ENCODE measurements around the gene SCRN2. TPM values are rescaled to one million over a fixed set of nuclear protein-coding genes. Genes with fewer than 3 reads are reported as not detected.

The SCRN2 gene
- total RNA-seq, 1 donor from 2014 or later, result 32.1 TPM

DNA sequence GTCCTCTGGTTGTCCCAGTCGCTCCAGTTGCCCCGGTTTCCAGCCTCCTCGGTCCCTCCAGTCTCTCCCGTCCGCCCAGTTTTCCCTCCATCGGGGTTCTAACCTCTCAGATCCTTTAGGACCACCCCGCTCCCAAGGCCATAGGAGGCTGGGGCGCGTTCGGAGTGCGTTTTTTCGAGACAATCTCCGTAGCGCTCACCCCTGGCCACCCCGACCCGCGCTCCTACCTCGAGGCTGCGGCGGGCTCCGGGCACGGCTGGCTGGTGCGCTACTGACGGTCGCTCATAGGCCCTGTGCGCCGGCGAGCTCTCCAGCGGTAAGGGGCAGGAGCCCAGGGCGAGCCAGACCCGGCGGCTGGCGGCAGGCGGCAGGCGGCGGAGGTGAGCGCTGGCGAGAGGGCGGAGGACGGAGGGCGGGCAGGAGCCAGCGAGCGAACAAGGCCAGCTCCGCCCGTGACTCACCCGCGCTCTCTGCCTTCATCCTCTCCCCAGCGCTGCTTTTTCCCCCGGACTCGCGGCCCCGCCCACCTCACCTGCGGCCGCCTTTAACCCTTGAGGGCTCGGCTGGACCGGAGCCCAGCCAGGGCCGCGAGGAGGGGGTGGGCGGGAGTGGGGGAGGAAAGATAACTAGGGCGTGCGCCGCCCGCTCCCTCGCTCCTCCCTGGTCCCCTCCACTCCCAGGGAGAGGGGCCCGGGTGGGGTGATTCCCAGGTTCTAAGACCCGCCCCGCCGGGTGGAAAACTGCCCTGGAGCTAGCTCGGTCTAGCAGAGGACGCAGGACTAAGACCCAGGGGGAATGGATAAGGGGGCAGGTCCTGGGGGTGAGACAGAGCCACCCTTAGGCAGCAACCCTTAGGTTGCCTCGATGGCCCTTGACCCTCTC, 9.9 kb upstream of the SCRN2 start, which contains the start of gene SP6:
Gene SP6, minus strand, starts transcription at position 472 of the 882 bp plus-strand sequence. CDS start 2,734 bp downstream, outside the sequence.
- intact Hi-C loops (cut with DNase I), result no loop called here
- no peak for DNase-seq (ENCODE audit: low spot score)

DNA sequence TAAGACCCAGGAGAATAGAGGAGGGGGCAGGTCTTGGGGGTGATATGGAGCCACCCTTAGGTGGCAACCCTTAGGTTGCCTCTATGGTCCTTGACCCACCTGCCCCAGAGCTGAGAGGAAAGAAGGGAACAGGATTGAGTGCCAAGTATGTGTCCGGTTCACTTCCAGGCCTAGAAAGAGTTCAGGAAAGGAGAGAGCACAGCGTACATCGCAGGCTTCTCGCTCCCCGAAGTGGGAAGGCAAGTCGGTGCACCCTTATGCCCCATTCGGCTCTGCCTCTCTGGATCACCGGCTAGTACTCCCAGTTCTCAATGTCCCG, 9.3 kb upstream of the SCRN2 start:
- intact Hi-C loops (cut with DNase I), result no loop called here
- DNase-seq (ENCODE audit: low spot score), result no peak

DNA sequence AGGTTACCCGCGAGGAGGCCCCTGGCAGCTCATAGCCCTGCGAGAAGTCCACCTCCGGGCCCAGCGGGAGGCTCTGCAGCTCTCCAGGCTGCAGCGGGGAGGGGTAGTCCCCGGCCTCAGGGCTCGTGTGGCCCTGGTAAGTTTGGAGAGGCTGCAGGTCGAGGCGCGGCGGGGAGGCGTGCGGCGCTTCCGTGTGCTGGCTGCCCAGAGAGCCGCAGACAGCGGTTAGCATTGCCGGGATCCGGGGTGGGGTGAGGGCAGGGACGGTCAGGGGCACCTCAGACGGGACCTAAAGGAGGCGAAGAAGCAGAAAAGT, 7.1 kb upstream of the SCRN2 start:
- no peak for DNase-seq (ENCODE audit: low spot score)
- intact Hi-C loops (cut with DNase I), result no loop called here

DNA sequence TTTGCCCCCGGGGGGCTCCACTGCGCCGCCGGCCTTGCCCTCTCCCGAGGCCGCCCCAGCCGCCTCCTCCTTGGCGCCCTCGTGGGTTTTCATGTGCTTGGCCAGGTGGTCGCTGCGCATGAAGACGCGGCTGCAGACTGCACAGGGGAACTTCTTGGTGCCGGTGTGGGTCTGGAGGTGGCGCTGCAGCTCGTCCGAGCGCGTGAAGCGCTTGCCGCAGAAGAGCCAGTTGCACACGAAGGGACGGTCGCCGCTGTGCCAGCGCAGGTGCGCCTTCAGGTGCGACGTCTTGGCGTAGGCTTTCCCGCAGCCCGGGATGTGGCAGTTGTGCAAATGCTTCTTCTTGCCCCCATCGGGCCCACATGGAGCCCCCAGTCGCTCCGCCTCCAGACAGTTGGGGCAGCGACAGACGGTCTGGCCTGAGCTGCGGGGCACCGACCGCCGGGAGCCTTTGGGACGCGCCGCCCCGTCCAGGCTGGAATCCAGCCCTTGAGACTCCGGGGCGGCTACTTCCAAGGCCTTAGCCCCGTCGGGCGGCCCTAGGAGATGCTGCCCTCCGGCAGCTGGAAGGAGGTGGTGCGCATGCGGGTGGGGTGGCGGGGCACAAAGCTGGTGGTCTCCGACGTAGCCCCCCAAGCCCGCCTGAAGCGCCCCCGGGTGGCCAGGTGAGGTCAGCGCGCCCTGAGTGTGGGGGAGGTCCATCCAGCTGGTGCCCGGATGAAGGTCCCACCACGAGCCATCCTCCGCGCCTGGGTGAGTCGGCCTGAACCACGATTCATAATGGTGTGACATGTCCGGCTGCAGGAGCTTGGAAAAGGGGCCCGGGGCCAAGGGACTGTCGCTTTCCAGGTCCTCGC, 6.5 kb upstream of the SCRN2 start:
- intact Hi-C loops (cut with DNase I), result no loop called here
- no peak for DNase-seq (ENCODE audit: low spot score)

DNA sequence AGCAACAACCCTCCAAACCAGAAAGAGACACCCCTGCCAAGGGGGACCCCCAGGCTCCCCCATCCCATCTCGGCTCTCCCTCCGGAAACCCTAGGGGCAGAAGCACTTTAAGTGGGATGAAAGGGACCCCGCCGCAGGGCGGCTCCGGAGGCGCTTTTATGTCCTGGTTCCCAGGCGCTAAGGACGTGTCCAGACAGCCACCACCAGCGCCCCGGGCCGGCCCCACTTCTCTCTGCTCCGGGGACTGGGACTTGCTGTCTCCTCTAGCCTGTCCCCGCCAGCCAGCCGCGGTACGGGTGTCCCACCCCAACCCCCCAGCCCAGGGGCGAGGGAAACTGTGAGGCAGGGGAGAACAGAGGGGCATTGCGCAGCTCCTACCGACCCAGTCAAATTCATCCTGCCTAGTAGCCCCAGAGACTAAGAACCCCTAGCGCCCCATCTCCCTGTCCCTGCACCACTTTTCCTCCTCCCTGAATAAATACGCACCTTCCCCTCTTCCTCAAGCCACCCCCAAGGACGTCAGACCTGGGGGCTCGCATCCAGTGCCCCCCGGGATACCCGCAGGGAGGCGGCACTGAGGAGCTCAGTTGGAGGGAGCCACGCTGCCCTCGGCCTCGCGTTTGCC, 5.8 kb upstream of the SCRN2 start:
- intact Hi-C loops (cut with DNase I), result no loop called here

DNA sequence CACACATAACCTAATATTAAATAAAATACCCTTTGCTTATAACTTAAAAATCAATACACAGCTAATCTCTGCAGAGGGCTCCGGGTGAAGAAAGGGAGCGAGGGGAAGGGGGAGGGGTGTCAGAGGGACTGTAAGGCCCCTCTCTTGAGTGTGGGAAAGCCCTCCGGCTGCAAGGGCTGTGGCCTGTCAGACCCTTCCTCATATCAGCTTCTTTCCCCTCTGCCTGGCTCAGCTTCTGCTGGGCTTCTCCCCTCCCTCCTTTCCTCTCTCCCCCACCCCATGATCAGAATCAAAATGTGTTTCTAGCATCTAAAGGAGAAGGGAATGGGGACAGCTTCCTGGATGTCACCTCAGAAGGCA, 4.6 kb upstream of the SCRN2 start:
- DNase-seq (ENCODE audit: low spot score), result no peak
- intact Hi-C loops (cut with DNase I), result no loop called here

More for the DNA sequence above, 5.8 kb upstream of the SCRN2 start:
- no peak for DNase-seq (ENCODE audit: low spot score)

DNA sequence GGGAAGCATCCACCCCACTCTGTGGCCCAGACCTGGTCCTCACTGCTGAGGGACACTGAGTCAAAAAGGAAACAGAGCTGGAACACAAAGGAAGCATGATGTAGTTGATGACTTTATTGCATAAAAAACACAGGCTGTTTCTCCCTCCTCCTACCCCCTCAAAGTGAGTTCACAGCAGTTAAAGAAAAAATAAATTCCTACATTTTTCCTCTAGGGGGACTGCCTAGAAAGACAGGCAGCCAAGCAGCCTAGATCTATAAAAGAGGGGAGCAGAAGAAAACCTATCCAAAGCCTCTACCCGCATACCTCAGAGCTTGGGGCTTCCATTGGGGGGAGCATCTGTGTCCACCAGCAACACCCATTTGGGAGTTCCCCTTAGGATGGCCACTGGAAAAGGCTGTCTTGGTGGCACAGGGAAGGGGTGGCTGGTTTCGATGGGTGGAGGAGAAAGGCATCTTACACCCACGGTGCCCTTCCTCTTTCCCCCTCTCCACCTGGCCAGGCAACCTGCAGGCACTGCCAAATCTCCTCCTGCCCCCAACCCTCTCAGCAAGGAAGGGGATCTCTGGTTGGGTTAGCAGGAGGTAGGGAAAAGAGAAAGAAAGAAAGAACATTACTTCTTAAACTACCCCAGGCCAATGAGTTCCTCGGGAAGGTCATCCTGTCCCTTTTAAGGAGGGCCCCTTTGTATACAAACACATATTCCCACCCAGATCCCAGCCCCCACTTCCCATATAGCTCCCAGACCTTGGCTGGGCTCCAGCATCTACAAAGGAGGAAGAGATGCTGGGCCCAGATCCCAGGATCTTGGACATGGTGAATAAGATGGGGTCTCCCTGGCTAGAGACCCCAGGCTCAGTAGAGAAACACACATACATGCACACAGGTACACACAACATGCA, 4.0 kb upstream of the SCRN2 start:
- DNase-seq (ENCODE audit: low spot score), result no peak
- intact Hi-C loops (cut with DNase I), result loop anchor here (5.0 kb wide), 1 partner anchor 172 kb away; no protein-coding TSS in a partner anchor

DNA sequence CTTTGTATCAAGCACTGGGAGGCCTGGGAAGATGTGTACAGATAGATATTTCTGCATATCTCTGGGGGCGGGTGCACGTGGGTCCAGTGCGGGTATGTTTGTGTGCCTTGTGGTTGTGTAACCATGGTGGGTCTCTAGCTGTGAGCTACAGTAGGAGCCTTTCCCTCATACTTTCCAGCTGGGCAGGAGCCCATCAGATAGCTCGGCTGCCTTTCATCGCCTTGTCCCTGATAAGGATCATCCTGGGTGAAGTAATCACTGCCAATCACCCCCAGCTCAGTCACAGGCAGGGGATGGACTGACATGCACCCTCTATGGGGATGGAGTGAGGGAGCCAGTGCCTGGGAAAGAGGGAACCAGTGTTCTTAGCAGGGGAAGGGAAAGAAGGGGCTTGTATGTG, 3.2 kb upstream of the SCRN2 start:
- intact Hi-C loops (cut with DNase I), result loop anchor here (5.0 kb wide), 1 partner anchor 173 kb away; no protein-coding TSS in a partner anchor
- DNase-seq (ENCODE audit: low spot score), result no peak

DNA sequence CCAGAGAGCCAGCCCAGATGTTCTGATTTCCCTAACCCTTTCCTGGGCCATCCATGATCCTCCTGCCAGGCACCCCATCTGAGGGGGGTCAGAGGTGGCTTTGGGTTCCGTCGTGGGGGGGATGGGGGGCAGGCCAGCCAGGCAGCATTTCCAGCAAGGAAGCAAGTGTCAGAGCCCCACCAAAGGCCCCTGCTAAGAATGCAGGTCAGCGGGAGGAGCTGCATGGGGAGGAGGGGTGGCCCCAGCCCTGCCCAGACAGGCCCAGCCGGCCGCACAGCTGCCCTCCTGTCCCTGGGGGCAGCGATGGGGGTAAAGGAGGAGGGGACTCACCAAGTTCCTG, 2.3 kb upstream of the SCRN2 start:
- intact Hi-C loops (cut with DNase I), result loop anchor here (2.0 to 5.0 kb wide), 2 partner anchors 105 to 174 kb away; no protein-coding TSS in a partner anchor
- no peak for DNase-seq (ENCODE audit: low spot score)

DNA sequence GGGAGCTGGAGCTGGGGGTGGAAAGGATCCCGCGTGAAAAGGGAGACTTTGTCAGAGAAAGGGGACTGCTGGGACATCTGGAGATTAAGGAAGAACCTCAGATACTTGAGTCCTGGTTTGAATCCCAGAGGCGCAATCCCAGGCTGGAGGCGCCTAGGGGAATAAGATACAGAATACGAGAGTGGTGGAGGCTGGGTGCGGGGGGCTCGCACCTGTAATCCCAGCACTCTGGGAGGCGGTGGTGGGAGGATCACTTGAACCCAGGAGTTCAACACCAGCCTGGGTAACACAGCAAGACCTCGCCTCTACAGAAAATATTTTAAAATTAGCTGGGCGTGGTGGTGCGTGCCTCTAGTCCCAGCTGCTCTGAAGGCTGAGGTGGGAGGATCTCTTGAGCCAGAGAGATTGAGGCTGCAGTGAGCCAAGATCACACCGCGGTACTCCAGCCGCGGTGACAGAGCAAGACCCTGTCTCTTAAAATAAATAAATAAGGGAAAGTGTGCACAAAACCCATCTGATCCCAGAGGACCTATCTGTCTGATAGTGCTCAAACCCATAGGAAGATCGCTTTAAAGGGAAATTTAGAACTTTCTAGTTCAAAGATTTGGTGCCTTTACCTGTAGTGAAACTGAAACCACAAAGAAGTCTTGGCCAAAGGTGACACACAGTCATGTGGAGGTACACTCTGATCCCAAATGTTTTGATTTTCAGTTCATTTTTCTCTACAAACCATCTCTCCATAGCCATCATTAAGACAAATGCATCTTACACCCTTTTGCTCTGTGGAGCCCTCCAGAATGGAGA, 617 bp upstream of the SCRN2 start:
- intact Hi-C loops (cut with DNase I), result loop anchor here (1.0 to 5.0 kb wide), 4 partner anchors 49 to 176 kb away; partner anchors contain the start of gene CDK5RAP3
- DNase-seq (ENCODE audit: low spot score), result no peak

DNA sequence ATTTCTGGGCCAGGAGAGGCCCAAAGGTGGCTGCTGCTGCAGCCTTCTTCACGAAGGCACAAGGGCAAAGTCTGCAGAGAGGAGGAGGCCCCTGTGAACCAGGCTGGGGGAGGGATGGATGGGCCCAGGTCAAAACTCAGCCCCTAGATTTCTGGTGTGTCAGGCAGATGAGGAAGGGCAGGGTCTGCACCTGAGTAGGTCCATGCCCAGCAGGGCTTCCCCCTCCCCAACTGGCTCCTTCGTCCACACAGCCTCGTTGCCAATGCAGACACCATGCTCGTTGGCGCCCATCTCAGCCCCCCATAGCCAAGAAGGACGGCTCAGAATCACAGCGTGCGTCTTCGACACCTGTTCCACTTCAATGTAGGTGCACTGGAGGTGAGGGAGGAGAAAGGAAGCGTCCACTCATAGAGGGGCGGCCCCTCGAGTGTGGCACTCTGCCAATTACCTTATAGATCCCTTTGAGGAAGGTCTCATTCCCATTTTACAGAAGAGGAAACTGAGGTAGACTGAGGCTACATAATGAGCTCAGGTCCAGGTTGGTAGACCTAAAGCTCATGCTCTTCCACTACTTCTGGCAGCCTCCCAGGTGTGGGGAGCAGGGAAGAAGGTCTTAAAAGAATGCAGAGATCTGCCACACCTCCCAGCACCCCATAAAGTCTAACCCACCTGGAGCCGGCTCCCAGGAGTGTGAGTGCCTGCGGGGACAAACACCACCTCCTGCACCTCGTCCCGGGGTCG, 902 bp downstream of the SCRN2 start:
- DNase-seq (ENCODE audit: low spot score), result no peak
- intact Hi-C loops (cut with DNase I), result loop anchor here (2.0 to 5.0 kb wide), 2 partner anchors 131 to 177 kb away; partner anchors contain the start of gene CDK5RAP3

DNA sequence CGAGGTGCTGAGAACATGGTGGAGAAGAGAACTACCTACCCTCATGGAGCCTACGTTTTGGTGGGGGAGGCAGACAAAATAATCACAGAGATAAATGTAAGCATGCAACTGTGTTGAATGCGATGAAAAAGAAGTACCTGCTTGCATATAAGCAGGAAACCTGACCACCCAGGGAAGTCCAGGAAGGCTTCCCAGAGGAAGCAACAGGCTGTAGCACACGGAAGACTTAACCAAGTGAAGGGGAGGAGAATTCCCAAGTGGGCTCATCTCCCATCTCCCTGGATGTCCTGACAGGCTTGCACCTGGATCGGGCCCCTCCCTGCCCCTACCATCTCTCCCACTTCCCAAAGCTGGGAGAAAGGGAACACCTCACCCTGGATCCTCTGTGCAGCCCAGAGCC, 2.0 kb downstream of the SCRN2 start:
- no peak for DNase-seq (ENCODE audit: low spot score)
- intact Hi-C loops (cut with DNase I), result no loop called here

DNA sequence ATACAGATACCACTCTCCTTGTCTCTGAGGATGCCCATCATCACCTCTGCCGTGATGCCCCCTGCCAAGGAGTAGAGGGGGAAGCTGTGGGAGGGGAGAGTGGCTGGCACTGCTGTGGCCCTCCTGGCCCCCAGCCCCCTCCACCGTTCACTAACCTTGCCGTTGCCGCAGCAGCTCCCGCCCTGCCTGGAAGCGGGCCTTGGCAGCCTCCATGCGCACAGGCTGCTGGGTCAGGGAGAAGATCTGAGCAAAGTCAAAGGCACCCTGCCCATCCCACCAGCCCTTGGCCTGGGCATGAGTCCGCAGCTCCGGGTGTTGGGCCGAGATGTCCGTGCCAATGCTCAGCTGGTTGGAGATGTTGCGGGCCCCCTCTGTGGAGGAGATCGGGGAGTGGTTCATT, 2.4 kb downstream of the SCRN2 start:
- intact Hi-C loops (cut with DNase I), result no loop called here
- DNase-seq (ENCODE audit: low spot score), result no peak

DNA sequence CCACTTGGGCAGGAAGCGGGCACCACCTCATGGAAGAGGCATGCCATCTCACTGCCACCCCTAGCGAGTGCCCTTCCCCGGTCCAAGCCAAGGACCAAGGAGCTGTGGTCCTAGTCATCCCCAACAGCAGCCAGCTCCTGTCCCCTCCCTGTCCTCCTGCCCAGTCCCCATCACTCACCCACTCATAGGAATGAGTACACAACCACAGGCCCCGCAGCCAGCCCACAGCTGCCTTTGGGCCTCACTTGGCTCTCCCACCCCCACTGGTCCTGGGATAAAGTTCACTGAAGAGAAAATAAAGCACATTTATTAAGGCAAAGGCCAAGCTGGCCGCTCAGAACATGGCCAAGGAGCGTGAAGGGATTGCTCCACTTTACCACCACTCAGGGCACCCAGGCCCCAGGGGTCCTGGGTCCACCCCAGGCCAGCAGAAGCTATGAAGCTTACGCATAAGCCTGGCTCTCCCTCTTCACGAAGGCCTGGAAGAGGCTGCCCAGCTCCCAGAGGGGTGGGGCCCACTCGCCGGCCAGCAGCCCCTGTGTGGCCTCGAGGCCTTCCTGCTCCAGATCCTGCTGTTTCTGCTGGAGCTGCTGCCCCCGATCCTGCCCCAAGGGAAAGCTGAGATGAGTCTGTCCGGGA, 3.6 kb downstream of the SCRN2 start:
- intact Hi-C loops (cut with DNase I), result no loop called here
- no peak for DNase-seq (ENCODE audit: low spot score)

DNA sequence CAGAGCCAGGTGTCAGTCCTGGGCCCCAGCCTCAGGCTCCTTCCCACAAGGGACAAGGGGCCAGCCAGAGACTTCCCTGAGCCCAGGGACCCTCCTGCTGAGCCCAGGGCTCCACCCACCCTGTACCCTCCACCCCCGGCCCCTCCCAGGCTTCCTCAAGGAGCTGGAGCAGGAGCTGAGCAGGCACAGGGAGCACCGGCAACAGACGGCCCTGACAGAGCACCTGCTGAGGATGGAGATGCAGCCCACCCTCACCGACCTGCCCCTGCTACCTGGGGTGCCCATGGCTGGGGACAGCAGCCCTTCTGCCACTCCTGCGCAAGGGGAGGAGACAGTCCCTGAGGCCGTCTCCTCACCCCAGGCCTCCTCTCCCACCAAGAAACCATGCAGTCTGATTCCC, 4.5 kb downstream of the SCRN2 start:
- no peak for DNase-seq (ENCODE audit: low spot score)
- intact Hi-C loops (cut with DNase I), result no loop called here

DNA sequence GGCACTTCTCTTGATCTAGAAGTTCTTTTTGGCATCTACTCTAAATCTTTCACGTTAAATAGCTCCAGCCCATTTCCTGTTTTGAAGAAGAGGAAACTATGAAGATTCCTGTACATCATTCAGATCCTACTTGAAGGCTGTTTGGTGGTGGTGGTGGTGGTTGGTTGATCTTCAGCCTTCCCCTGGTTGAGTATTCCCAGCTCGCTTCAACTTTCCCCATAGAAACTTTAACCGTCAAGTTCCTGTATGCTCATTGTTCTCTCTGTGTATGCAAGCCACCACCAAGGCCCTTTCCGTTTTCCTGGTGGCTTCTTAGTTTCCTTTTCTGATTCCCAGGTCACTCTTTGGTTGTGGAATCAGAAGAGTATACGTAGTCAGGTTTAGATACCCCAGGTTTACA, 6.3 kb downstream of the SCRN2 start:
- intact Hi-C loops (cut with DNase I), result no loop called here
- DNase-seq (ENCODE audit: low spot score), result no peak

DNA sequence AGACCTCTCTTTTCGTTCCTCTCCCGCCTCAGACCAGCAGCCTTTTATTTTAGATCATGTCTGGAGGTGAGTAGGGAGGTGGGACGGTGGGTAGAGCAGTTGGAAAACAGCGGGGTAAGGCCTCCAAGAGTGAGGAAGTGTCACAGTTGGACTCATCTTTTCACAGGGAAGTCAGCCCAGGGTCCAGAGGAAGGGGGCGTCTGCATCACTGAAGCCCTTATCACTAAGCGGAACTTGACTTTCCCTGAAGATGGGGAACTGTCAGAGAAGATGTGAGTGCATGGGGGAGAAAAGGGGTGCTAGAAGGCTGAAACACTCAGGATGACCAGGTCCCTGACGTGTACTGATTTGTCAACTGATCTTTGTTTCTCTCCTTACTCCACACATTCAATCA, 9.1 kb downstream of the SCRN2 start:
- intact Hi-C loops (cut with DNase I), result no loop called here
- no peak for DNase-seq (ENCODE audit: low spot score)
